Endodermal cell (in vitro differentiated cells): ENCODE measurements around the gene NRG2. TPM values are rescaled to one million over a fixed set of nuclear protein-coding genes. Genes with fewer than 3 reads are reported as not detected.

Experiments
- DNase-seq: peaks from one replicate; pipeline ENCODE4 v3.0.0-alpha.2; 2017
- H3K27ac ChIP-seq: 2 replicates; pipeline ENCODE4 v1.5.1; 2013; ENCODE audit warnings: mild to moderate bottlenecking, low read depth, low read length, moderate library complexity
- H3K27me3 ChIP-seq: 2 replicates; pipeline ENCODE4 v1.6.1; 2013; ENCODE audit warnings: mild to moderate bottlenecking, low read length, moderate library complexity; ENCODE audit not compliant: insufficient read depth, control insufficient read depth, poor library complexity, severe bottlenecking
- H3K36me3 ChIP-seq: 2 replicates; pipeline ENCODE4 v1.7.0; 2013; ENCODE audit warnings: mild to moderate bottlenecking, low read length, moderate library complexity; ENCODE audit not compliant: control insufficient read depth, insufficient read depth
- H3K4me1 ChIP-seq: one replicate; pipeline ENCODE4 v1.7.0; 2013; ENCODE audit warnings: low read length; ENCODE audit not compliant: control insufficient read depth, insufficient read depth
- H3K4me3 ChIP-seq: 2 replicates; pipeline ENCODE4 v1.5.1; 2013; ENCODE audit warnings: mild to moderate bottlenecking, low read length, moderate library complexity
- H3K9ac ChIP-seq: 2 replicates; pipeline ENCODE4 v1.6.1; 2013; ENCODE audit warnings: mild to moderate bottlenecking, low read length, moderate library complexity; ENCODE audit not compliant: poor library complexity, severe bottlenecking; ENCODE audit errors: extremely low read depth
- H3K9me3 ChIP-seq: 2 replicates; pipeline ENCODE4 v1.6.1; 2013; ENCODE audit warnings: mild to moderate bottlenecking, low read length, moderate library complexity; ENCODE audit not compliant: control insufficient read depth
- H3K27ac Mint-ChIP-seq: 2 replicates; pipeline ENCODE4 v1.8.0; 2020; ENCODE audit warnings: mixed read lengths
- H3K27me3 Mint-ChIP-seq: 2 replicates; pipeline ENCODE4 v1.8.0; 2021; ENCODE audit warnings: mild to moderate bottlenecking, mixed read lengths; ENCODE audit not compliant: insufficient read depth
- H3K36me3 Mint-ChIP-seq: 2 replicates; pipeline ENCODE4 v1.8.0; 2020; ENCODE audit warnings: low read depth, mixed read lengths
- H3K4me1 Mint-ChIP-seq: 2 replicates; pipeline ENCODE4 v1.8.0; 2020; ENCODE audit warnings: mixed read lengths
- H3K4me3 Mint-ChIP-seq: 2 replicates; pipeline ENCODE4 v1.8.0; 2020; ENCODE audit warnings: mild to moderate bottlenecking, moderate library complexity, mixed read lengths
- H3K9me3 Mint-ChIP-seq: 2 replicates; pipeline ENCODE4 v1.8.0; 2020; ENCODE audit warnings: mild to moderate bottlenecking, mixed read lengths
- WGBS, 2 experiments: methylation state at CpG; one replicate each; pipeline versions ENCODE4 v1.1.5 to v1.1.7; 2013; ENCODE audit warnings: missing lambda C conversion rate in 2 of 2, mixed read lengths in 1 of 2; ENCODE audit not compliant: insufficient coverage in 1 of 2, insufficient read length in 1 of 2; 5-methylcytosine and 5-hydroxymethylcytosine counted together
- total RNA-seq, 2 donors: library from RNA; stranded (reverse); fragmentation: NEBNext Ultra II Directional in 1 of 2; extraction: Animal tissue kit (Norgen Biotek cat#: 25700) in 1 of 2; gene quantifications; 2 replicates in 1 of 2; 3 replicates in 1 of 2; pipeline ENCODE4 v1.2.1, GENCODE V29; 2021
- TF ChIP-seq, protein P1 (sequence below): fragments of 200-600 bp; sonication (generic); conservative IDR thresholded peaks from 2 replicates; pipeline ENCODE4 v1.5.0; 2021; ENCODE audit warnings: antibody characterized with exemption, mild to moderate bottlenecking

Gene NRG2
- total RNA-seq, 2 donors from 2014 or later = 10.8 to 12.5 TPM

GRCh38 chr5:140051950-140052349 is 8.9 kb upstream of the NRG2 start:
- 90% methylated on average over 1 of the region's 1 CpG; no CpG with 5 or more reads in 1 of the 2 experiments for WGBS, 2 experiments
- Histone ChIP-seq H3K4me3 (no peak overlapping the region), H3K36me3 (no peaks in the 10 kb centered on the region), H3K27me3 (peaks cover 55% of the 10 kb centered on the region), H3K9me3 (no peaks in the 10 kb centered on the region), H3K9ac (no peak overlapping the region), H3K4me1 (no peaks in the 10 kb centered on the region), H3K27ac (no peak overlapping the region)
- Mint-ChIP-seq H3K4me1 (peaks cover 3% of the 10 kb centered on the region), H3K4me3 (no peak overlapping the region), H3K36me3 (no peaks in the 10 kb centered on the region), H3K27me3 (peaks cover 21% of the 10 kb centered on the region), H3K9me3 (no peaks in the 10 kb centered on the region), H3K27ac (no peak overlapping the region)
- TF ChIP-seq, protein P1, sequence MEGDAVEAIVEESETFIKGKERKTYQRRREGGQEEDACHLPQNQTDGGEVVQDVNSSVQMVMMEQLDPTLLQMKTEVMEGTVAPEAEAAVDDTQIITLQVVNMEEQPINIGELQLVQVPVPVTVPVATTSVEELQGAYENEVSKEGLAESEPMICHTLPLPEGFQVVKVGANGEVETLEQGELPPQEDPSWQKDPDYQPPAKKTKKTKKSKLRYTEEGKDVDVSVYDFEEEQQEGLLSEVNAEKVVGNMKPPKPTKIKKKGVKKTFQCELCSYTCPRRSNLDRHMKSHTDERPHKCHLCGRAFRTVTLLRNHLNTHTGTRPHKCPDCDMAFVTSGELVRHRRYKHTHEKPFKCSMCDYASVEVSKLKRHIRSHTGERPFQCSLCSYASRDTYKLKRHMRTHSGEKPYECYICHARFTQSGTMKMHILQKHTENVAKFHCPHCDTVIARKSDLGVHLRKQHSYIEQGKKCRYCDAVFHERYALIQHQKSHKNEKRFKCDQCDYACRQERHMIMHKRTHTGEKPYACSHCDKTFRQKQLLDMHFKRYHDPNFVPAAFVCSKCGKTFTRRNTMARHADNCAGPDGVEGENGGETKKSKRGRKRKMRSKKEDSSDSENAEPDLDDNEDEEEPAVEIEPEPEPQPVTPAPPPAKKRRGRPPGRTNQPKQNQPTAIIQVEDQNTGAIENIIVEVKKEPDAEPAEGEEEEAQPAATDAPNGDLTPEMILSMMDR = no peak
- DNase-seq = no peak

- 86 to 94% methylated on average over 4 to 5 of the region's 5 CpGs for WGBS, 2 experiments
- no peak overlapping the region for H3K27ac Mint-ChIP-seq
- Histone ChIP-seq H3K4me1 (no peaks in the 10 kb centered on the region), H3K27ac (no peak overlapping the region), H3K4me3 (no peak overlapping the region), H3K9ac (no peak overlapping the region), H3K27me3 (peaks cover 41% of the 10 kb centered on the region), H3K36me3 (no peaks in the 10 kb centered on the region), H3K9me3 (no peaks in the 10 kb centered on the region)
- no peaks in the 10 kb centered on the region for H3K9me3 Mint-ChIP-seq
- H3K4me3 Mint-ChIP-seq = no peak overlapping the region
- DNase-seq = no peak
- H3K4me1 Mint-ChIP-seq = peaks cover 14% of the 10 kb centered on the region
- peaks cover 33% of the 10 kb centered on the region for H3K27me3 Mint-ChIP-seq
- TF ChIP-seq, protein P1 = no peak
- H3K36me3 Mint-ChIP-seq = no peaks in the 10 kb centered on the region
Observed at GRCh38 chr5:140049713-140050112, 6.6 kb upstream of the NRG2 start.

- no peaks in the 10 kb centered on the region for H3K36me3 ChIP-seq
- Mint-ChIP-seq H3K27me3 (peaks cover 38% of the 10 kb centered on the region), H3K4me3 (no peak overlapping the region), H3K4me1 (peaks cover 19% of the 10 kb centered on the region), H3K9me3 (no peaks in the 10 kb centered on the region), H3K27ac (no peak overlapping the region), H3K36me3 (no peaks in the 10 kb centered on the region)
- no peak overlapping the region for H3K9ac ChIP-seq
- H3K9me3 ChIP-seq = no peaks in the 10 kb centered on the region
- no peaks in the 10 kb centered on the region for H3K4me1 ChIP-seq
- DNase-seq = no peak
- TF ChIP-seq, protein P1 = no peak
- 91% methylated on average over 1 of the region's 1 CpG; no CpG with 5 or more reads in 1 of the 2 experiments for WGBS, 2 experiments
- no peak overlapping the region for H3K27ac ChIP-seq
- peaks cover 44% of the 10 kb centered on the region for H3K27me3 ChIP-seq
- H3K4me3 ChIP-seq = no peak overlapping the region
Observed at GRCh38 chr5:140049205-140049604, 6.1 kb upstream of the NRG2 start.
